Measurements from ENCODE around the gene ISG20. TPM values are rescaled to one million over a fixed set of nuclear protein-coding genes. Genes with fewer than 3 reads are reported as not detected.

ISG20 gene
- total RNA-seq, 1 experiment from 2014 or later = 14.9 TPM

GRCh38 chr15:88624156-88624970 lies 14.5 kb upstream of the ISG20 start:
- POLR2A ChIA-PET = no interaction called here

More at GRCh38 chr15:88624156-88624970, 14.5 kb upstream of the ISG20 start:
- Histone ChIP-seq H3K27ac (ENCODE audit: low read length) (no peak overlapping the region), H3K9me3 (ENCODE audit: control insufficient read depth, insufficient read depth, low read depth, low read length) (no peaks in the 10 kb centered on the region), H3K4me1 (ENCODE audit: control insufficient read depth, insufficient read depth, low read length) (peaks cover 20% of the 10 kb centered on the region), H3K4me3 (ENCODE audit: low read depth in 2 of 2, low read length in 2 of 2) (no peak overlapping the region), H3K36me3 (ENCODE audit: control insufficient read depth, insufficient read depth, low read length) (peaks cover 21% of the 10 kb centered on the region), H3K27me3 (ENCODE audit: control insufficient read depth, insufficient read depth, low read length) (no peaks in the 10 kb centered on the region)
- BruUV-seq (replicated peaks) = no TSS peak
- ATAC-seq (no peak), DNase-seq (ENCODE audit: low read depth, low spot score) (no peak)
- intact Hi-C loops (cut with micrococcal nuclease; ENCODE audit: unreplicated experiment) (no loop called here), in situ Hi-C loops (cut with HindIII; ENCODE audit: low pct_unique_long_range_greater_than_20kb, low sequenced_read_pairs) (no loop called here)
- CTCF ChIA-PET = interaction anchor here (0.6 to 0.8 kb wide), 2 partner anchors 8 to 210 kb away, joined by 3 to 5 read pairs; no protein-coding TSS in a partner anchor
- no peak for TF ChIP-seq REST (IDR thresholded peaks at IDR 0.05; ENCODE audit: insufficient read depth in 1 of 2, low read depth in 2 of 2, low read length in 1 of 2)
- no peak for TF ChIP-seq TCF7L2 (IDR thresholded peaks at IDR 0.05; ENCODE audit: low read depth, low read length)
- TF ChIP-seq SIN3A (IDR thresholded peaks at IDR 0.05; ENCODE audit: borderline replicate concordance, insufficient read depth, low read depth, low read length) = no peak
- TF ChIP-seq CTCF (IDR thresholded peaks at IDR 0.05) = no peak
- TF ChIP-seq POLR2AphosphoS5 (IDR thresholded peaks at IDR 0.05; ENCODE audit: low read depth, low read length) = no peak
